MM.1S (cell line): ENCODE measurements around the gene NPR2.

ENCODE experiments used
- DNase-seq: peaks from one replicate; pipeline ENCODE4 v3.0.0-alpha.2; 2015
- H2AFZ ChIP-seq: fragments of 300-600 bp; sonication (generic); 2 replicates; pipeline ENCODE4 v1.6.0; 2016; ENCODE audit warnings: antibody characterized with exemption, low read length
- H3F3A ChIP-seq: fragments of 300-600 bp; sonication (generic); 2 replicates; pipeline ENCODE4 v1.6.1; 2016; ENCODE audit warnings: mild to moderate bottlenecking, antibody characterized with exemption, low read length, moderate library complexity, mixed read lengths; ENCODE audit not compliant: insufficient read depth
- H3K27ac ChIP-seq: fragments of 300-600 bp; sonication (generic); 2 replicates; pipeline ENCODE4 v1.5.1; 2016; ENCODE audit warnings: mild to moderate bottlenecking, low read length
- H3K27me3 ChIP-seq: fragments of 300-600 bp; sonication (generic); replicated peaks from 2 replicates; pipeline ENCODE4 v1.6.0; 2016; ENCODE audit warnings: low read length; ENCODE audit not compliant: insufficient read depth
- H3K36me3 ChIP-seq: fragments of 300-600 bp; sonication (generic); replicated peaks from 2 replicates; pipeline ENCODE4 v1.6.1; 2016; ENCODE audit warnings: mild to moderate bottlenecking, low read length, mixed read lengths; ENCODE audit not compliant: insufficient read depth
- H3K4me1 ChIP-seq: fragments of 300-600 bp; sonication (generic); 2 replicates; pipeline ENCODE4 v1.6.1; 2016; ENCODE audit warnings: low read length, mixed read lengths
- H3K4me2 ChIP-seq: fragments of 300-600 bp; sonication (generic); 2 replicates; pipeline ENCODE4 v1.6.0; 2016; ENCODE audit warnings: low read depth, low read length
- H3K4me3 ChIP-seq: fragments of 300-600 bp; sonication (generic); 2 replicates; pipeline ENCODE4 v1.5.1; 2016; ENCODE audit warnings: low read length, mixed read lengths
- H3K79me2 ChIP-seq: fragments of 300-600 bp; sonication (generic); 2 replicates; pipeline ENCODE4 v1.6.1; 2016; ENCODE audit warnings: mixed run types, low read length, mixed read lengths
- H3K9ac ChIP-seq: fragments of 300-600 bp; sonication (generic); 2 replicates; pipeline ENCODE4 v1.6.1; 2016; ENCODE audit warnings: low read length, mixed read lengths
- H3K9me2 ChIP-seq: fragments of 300-600 bp; sonication (generic); replicated peaks from 2 replicates; pipeline ENCODE4 v1.6.1; 2016; ENCODE audit warnings: mild to moderate bottlenecking, low read length, mixed read lengths; ENCODE audit not compliant: insufficient read depth
- H3K9me3 ChIP-seq: fragments of 300-600 bp; sonication (generic); replicated peaks from 2 replicates; pipeline ENCODE4 v1.6.1; 2016; ENCODE audit warnings: mild to moderate bottlenecking, low read length, mixed read lengths; ENCODE audit not compliant: insufficient read depth
- H4K20me1 ChIP-seq: fragments of 300-600 bp; sonication (generic); 2 replicates; pipeline ENCODE4 v1.6.1; 2016; ENCODE audit warnings: mild to moderate bottlenecking, low read length, moderate library complexity, mixed read lengths; ENCODE audit not compliant: insufficient read depth
- EZH2 ChIP-seq: fragments of 300-600 bp; sonication (generic); optimal IDR thresholded peaks from 2 replicates; pipeline ENCODE3; 2017; ENCODE audit warnings: low read depth, mild to moderate bottlenecking, antibody characterized with exemption, low read length, mixed read lengths
- EZH2phosphoT487 ChIP-seq: fragments of 300-600 bp; sonication (generic); IDR thresholded peaks from 2 replicates; pipeline ENCODE4 v1.6.1; 2018; ENCODE audit warnings: antibody characterized with exemption, low read length
- TF ChIP-seq, protein P1 (sequence below): fragments of 300-600 bp; sonication (generic); IDR thresholded peaks from 2 replicates; pipeline ENCODE4 v1.5.1; 2016; ENCODE audit warnings: antibody characterized with exemption, low read length, mixed read lengths

Gene NPR2

DNA sequence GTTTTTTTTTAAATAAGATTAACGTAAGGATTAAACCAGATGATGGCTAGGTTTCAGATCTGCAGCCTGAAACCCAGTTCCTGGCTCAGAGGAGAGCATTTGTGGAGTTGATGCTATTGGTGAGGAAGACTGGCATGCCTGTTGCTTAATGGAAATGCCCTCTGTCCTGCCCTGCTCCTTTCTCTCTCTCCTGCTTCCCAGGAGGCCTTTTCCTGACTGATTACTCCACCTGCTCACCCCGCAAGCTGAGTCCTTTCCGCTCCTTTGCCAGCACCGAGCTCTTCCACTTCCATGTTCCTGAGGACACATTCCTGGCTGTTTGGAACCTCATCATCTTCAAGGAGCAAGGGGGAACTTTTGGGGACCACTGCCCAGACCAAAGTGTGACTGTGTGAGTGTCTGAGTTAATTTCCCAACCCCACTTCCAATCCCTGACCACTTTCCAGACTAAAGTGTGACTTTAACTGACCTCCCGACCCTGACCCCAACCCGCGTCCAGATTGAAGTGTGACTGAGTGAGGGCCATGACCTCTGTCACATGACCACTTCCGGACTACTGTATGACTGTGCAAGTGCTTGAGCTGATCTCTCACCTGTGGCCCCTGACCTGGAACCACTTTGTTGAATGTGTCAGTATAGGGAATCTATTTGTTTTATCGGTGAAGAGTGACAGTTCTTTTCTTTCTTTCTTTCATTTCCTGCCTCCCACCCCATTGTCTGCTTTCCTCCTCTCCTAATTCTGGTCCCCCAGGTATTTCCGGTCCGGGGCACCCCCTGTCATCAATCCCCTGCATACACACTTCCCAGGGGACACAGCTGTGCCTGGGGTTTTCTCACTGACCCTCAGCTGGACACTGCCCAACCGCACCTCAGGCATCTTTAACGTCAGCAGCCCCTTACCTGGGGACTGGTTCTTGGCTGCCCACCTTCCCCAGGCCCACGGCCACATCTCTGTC, 43.1 kb downstream of the NPR2 start:
- Histone ChIP-seq H3F3A (peaks cover 10% of the 10 kb centered on the region), H3K36me3 (no peaks in the 10 kb centered on the region), H2AFZ (peak overlapping the region; percentile 55), H3K9me2 (no peaks in the 10 kb centered on the region), H3K27me3 (no peaks in the 10 kb centered on the region), H3K9ac (peak overlapping the region; percentile 14; the same call in 1 of the 2 replicates), H3K9me3 (no peaks in the 10 kb centered on the region), H3K79me2 (0 out of 2 replicates have a peak, but pooled peaks cover 3% of the 10 kb centered on the region), H3K4me2 (peak overlapping the region; percentile 34), H3K4me3 (no peak overlapping the region), H4K20me1 (no peaks in the 10 kb centered on the region), H3K4me1 (peaks cover 37% of the 10 kb centered on the region), H3K27ac (peak overlapping the region; percentile 58; the same call in 1 of the 2 replicates)
- peak; percentile 20 for DNase-seq
- no peak for TF ChIP-seq EZH2phosphoT487
- no peak for TF ChIP-seq EZH2
- TF ChIP-seq, protein P1, sequence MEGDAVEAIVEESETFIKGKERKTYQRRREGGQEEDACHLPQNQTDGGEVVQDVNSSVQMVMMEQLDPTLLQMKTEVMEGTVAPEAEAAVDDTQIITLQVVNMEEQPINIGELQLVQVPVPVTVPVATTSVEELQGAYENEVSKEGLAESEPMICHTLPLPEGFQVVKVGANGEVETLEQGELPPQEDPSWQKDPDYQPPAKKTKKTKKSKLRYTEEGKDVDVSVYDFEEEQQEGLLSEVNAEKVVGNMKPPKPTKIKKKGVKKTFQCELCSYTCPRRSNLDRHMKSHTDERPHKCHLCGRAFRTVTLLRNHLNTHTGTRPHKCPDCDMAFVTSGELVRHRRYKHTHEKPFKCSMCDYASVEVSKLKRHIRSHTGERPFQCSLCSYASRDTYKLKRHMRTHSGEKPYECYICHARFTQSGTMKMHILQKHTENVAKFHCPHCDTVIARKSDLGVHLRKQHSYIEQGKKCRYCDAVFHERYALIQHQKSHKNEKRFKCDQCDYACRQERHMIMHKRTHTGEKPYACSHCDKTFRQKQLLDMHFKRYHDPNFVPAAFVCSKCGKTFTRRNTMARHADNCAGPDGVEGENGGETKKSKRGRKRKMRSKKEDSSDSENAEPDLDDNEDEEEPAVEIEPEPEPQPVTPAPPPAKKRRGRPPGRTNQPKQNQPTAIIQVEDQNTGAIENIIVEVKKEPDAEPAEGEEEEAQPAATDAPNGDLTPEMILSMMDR = no peak

DNA sequence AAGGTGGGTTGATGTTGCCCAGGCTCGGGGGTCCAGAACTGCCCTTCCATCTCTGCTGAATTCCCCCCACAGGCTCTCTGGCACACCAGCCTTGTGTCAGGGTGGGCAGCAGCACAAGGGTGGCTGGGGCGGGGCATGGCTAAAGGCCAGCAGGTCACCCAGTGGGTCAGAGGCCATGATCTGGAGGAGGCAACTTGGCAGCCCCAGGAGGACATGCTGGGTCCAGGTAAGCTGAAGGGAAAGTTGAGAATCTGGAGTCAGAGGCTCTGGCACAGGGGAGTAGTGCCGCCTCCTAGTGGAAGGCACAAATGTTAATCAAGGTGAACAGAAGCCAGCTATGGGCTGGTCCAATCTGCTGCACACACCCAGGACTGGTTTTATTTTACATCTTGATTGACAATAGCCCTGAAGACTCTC, 43.8 kb downstream of the NPR2 start:
- no peaks in the 10 kb centered on the region for H3K9me3 ChIP-seq
- no peak overlapping the region for H3K27ac ChIP-seq
- H3K9me2 ChIP-seq = no peaks in the 10 kb centered on the region
- H3K4me2 ChIP-seq = no peak overlapping the region
- no peaks in the 10 kb centered on the region for H3K27me3 ChIP-seq
- H2AFZ ChIP-seq = no peak overlapping the region
- no peak for DNase-seq
- H3K79me2 ChIP-seq = no peaks in the 10 kb centered on the region
- TF ChIP-seq EZH2phosphoT487 (no peak), EZH2 (no peak)
- TF ChIP-seq, protein P1 = peak; percentile 32
- peaks cover 30% of the 10 kb centered on the region for H3K4me1 ChIP-seq
- no peak overlapping the region for H3K9ac ChIP-seq
- H3K36me3 ChIP-seq = no peaks in the 10 kb centered on the region
- H3F3A ChIP-seq = peaks cover 10% of the 10 kb centered on the region
- no peak overlapping the region for H3K4me3 ChIP-seq
- H4K20me1 ChIP-seq = no peaks in the 10 kb centered on the region

DNA sequence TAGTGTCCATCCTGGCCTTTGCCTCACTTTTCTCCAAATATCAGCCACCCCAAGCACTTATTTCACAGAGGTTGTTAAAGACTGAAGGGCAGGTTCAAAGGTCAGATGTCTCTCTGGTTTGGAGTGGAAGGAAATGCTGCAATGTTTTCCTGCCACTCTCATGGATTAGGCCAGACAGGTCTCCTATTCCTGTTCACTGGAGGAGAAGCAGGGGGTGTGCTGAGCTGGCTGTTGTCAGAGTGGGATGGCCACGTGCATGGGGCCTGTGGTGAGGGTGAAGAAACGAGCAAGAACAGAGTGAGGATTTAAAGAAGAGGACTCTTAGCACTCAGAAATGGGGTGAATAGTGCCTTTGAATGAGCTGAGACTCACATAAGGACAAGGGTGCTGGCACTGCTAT, 44.4 kb downstream of the NPR2 start:
- Histone ChIP-seq H2AFZ (no peak overlapping the region), H3K27me3 (no peaks in the 10 kb centered on the region), H3K9me3 (no peaks in the 10 kb centered on the region), H3K4me2 (no peak overlapping the region), H3K4me1 (peaks cover 28% of the 10 kb centered on the region), H3K36me3 (no peaks in the 10 kb centered on the region), H4K20me1 (no peaks in the 10 kb centered on the region), H3K79me2 (no peaks in the 10 kb centered on the region), H3K27ac (no peak overlapping the region), H3K9me2 (no peaks in the 10 kb centered on the region), H3F3A (peaks cover 10% of the 10 kb centered on the region), H3K4me3 (no peak overlapping the region), H3K9ac (no peak overlapping the region)
- TF ChIP-seq EZH2phosphoT487 (no peak), EZH2 (no peak)
- TF ChIP-seq, protein P1 = no peak
- no peak for DNase-seq
